Heart left ventricle (tissue), 13 donors: ENCODE data around the gene CCDC134.

Source experiments
- CTCF ChIP-seq, 12 donors: fragments of 200-600 bp; sonication (generic) in 4 of 12; IDR thresholded peaks; one replicate each; pipeline versions ENCODE4 v1.5.0 to v1.8.0; 2018 to 2022; ENCODE audit warnings: antibody characterized with exemption in 12 of 12, mild to moderate bottlenecking in 5 of 12
- POLR2A ChIP-seq, 2 donors: fragments of 450-650 bp; IDR thresholded peaks; one replicate each; pipeline ENCODE4 v1.6.1; 2017; ENCODE audit warnings: antibody characterized with exemption in 2 of 2, mild to moderate bottlenecking in 2 of 2, moderate library complexity in 2 of 2
- donor health status: ischemic (EF 13 %, LVEDD 7.1; RV severe dilation, severe dysfunction).
- donor health status: DM: no; HTN: yes; CAD: no.
- donor health status: DM: no; HTN: no; CAD: no.
- donor health status: ischemic (EF 25% LVEDD 6.9; RV normal size, moderate dysfunction).
- donor health status: ischemic (EF 25% LVEDD 5.7; RV mildly dilated, moderate dysfunction).
- donor health status: ischemic (EF 35%, LVEDD 5.7; RV mildly dilated, moderate dysfunction).
- donor health status: nonischemic (EF 11% LVEDD 7.7; RV severe dilation, severe dysfunction).
- donor health status: DM: yes; HTN: yes; CAD: no.
- donor health status: PGD.
- donor health status: ischemic (EF 29% LVEDD 5.4; RV normal size, mild dysfunction).
- donor health status: nonischemic (EF 23%, LVEDD 6.1; RV moderate dilation, normal function).

DNA sequence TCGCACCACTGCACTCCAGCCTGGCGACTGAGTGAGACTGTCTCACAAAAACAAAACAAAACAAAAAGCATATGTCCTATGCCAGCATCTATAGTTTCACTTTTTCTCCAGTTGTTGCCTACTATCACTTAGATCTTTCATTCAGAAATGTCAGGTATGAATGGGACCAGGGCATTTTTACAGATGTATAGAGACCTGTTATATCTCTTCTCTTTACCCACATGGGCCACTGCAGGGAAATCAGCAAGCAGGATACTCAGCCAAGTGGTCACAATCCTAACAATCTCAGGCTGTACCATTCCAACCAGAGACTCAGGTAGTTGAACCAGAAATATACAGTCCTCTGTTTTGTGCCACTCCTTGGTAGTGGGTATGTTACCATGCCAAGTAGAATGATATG is 16.4 kb downstream of the CCDC134 start:
- no peak for TF ChIP-seq CTCF (IDR thresholded peaks at IDR 0.05)
- no peak for TF ChIP-seq POLR2A (IDR thresholded peaks at IDR 0.05)
